ENCODE data around the gene CALU.
A peak's percentile ranks its signal among the peaks of the same experiment; 100 is the strongest.

Gene CALU

GRCh38 chr7:128785738-128786137 is 46.6 kb downstream of the CALU start:
- no peak overlapping the region for H3K4me3 ChIP-seq (ENCODE audit: low read depth, low read length)
- no peak for DNase-seq (ENCODE audit: low read depth, low spot score)
- in situ Hi-C loops (cut with HindIII; ENCODE audit: low sequenced_read_pairs): no loop called here

GRCh38 chr7:128788446-128789412 is 49.6 kb downstream of the CALU start:
- no peak for TF ChIP-seq CTCF (IDR thresholded peaks at IDR 0.05; ENCODE audit: low read depth, low read length)
- in situ Hi-C loops (cut with HindIII; ENCODE audit: low sequenced_read_pairs): no loop called here
- no peak for DNase-seq (ENCODE audit: low read depth, low spot score)
- no peak overlapping the region for H3K4me3 ChIP-seq (ENCODE audit: low read depth, low read length)

More at GRCh38 chr7:128785738-128786137, 46.6 kb downstream of the CALU start:
- no peak for TF ChIP-seq CTCF (IDR thresholded peaks at IDR 0.05; ENCODE audit: low read depth, low read length)

GRCh38 chr7:128790315-128791041 is 51.3 kb downstream of the CALU start:
- no peak for DNase-seq (ENCODE audit: low read depth, low spot score)
- in situ Hi-C loops (cut with HindIII; ENCODE audit: low sequenced_read_pairs): no loop called here
- TF ChIP-seq CTCF (IDR thresholded peaks at IDR 0.05; ENCODE audit: low read depth, low read length): no peak
- H3K4me3 ChIP-seq (ENCODE audit: low read depth, low read length): peak overlapping the region; percentile 77

GRCh38 chr7:128791121-128791971 is 52.2 kb downstream of the CALU start, which contains the start of gene CCDC136:
Gene CCDC136, plus strand, starts transcription at chr7:128791968. Its CDS starts 444 bp downstream, at chr7:128792412.
- H3K4me3 ChIP-seq (ENCODE audit: low read depth, low read length): peak within 1 kb of the TSS; percentile 77
- in situ Hi-C loops (cut with HindIII; ENCODE audit: low sequenced_read_pairs): no loop called here
- DNase-seq (ENCODE audit: low read depth, low spot score): peak; percentile 35
- TF ChIP-seq CTCF (IDR thresholded peaks at IDR 0.05; ENCODE audit: low read depth, low read length): no peak

GRCh38 chr7:128791972-128792327 is 52.8 kb downstream of the CALU start:
- no peak for DNase-seq (ENCODE audit: low read depth, low spot score)
- TF ChIP-seq CTCF (IDR thresholded peaks at IDR 0.05; ENCODE audit: low read depth, low read length): no peak
- in situ Hi-C loops (cut with HindIII; ENCODE audit: low sequenced_read_pairs): no loop called here
- peak overlapping the region; percentile 77 for H3K4me3 ChIP-seq (ENCODE audit: low read depth, low read length)
